ENCODE data around the gene LRP1B. TPM values are rescaled to one million over a fixed set of nuclear protein-coding genes. Genes with fewer than 3 reads are reported as not detected.
"Not testable (repeated sequence)": the region's sequence is repeated elsewhere in the genome, so short reads cannot be mapped to it uniquely, and the experiment has no call there.

The LRP1B gene
- total RNA-seq, 1 donor from 2014 or later: 1.7 TPM

- Mint-ChIP-seq H3K36me3 (no peaks in the 10 kb centered on the region), H3K27ac (no peak overlapping the region), H3K9me3 (no peaks in the 10 kb centered on the region), H3K4me3 (no peak overlapping the region), H3K27me3 (ENCODE audit: low read depth) (no peaks in the 10 kb centered on the region), H3K4me1 (no peaks in the 10 kb centered on the region)
- TF ChIP-seq CTCF (IDR thresholded peaks at IDR 0.05; ENCODE audit: unreplicated experiment): no peak
- no peak for DNase-seq (ENCODE audit: low spot score in 2 of 2, unreplicated experiment in 2 of 2)
These were observed 286.6 kb downstream of the LRP1B start for GRCh38 chr2:141844231-141844630.

GRCh38 chr2:141835103-141835502, 295.7 kb downstream of the LRP1B start:
- Mint-ChIP-seq H3K9me3 (no peaks in the 10 kb centered on the region), H3K4me1 (no peaks in the 10 kb centered on the region), H3K27ac (no peak overlapping the region), H3K4me3 (no peak overlapping the region), H3K27me3 (ENCODE audit: low read depth) (no peaks in the 10 kb centered on the region), H3K36me3 (no peaks in the 10 kb centered on the region)
- TF ChIP-seq CTCF (IDR thresholded peaks at IDR 0.05; ENCODE audit: unreplicated experiment): no peak
- no peak for DNase-seq (ENCODE audit: low spot score in 2 of 2, unreplicated experiment in 2 of 2)

- Mint-ChIP-seq H3K9me3 (peaks cover 5% of the 10 kb centered on the region), H3K27ac (no peak overlapping the region), H3K4me3 (no peak overlapping the region), H3K27me3 (ENCODE audit: low read depth) (no peaks in the 10 kb centered on the region), H3K4me1 (no peaks in the 10 kb centered on the region), H3K36me3 (no peaks in the 10 kb centered on the region)
- TF ChIP-seq CTCF (IDR thresholded peaks at IDR 0.05; ENCODE audit: unreplicated experiment): no peak
- DNase-seq (ENCODE audit: low spot score in 2 of 2, unreplicated experiment in 2 of 2): no peak
These were observed 302.1 kb downstream of the LRP1B start for GRCh38 chr2:141828761-141829160.

GRCh38 chr2:141824790-141825189, 306.0 kb downstream of the LRP1B start:
- Mint-ChIP-seq H3K27ac (no peak overlapping the region), H3K9me3 (peaks cover 5% of the 10 kb centered on the region), H3K27me3 (ENCODE audit: low read depth) (no peaks in the 10 kb centered on the region), H3K36me3 (no peaks in the 10 kb centered on the region), H3K4me3 (no peak overlapping the region), H3K4me1 (no peaks in the 10 kb centered on the region)
- DNase-seq (ENCODE audit: low spot score in 2 of 2, unreplicated experiment in 2 of 2): no peak
- TF ChIP-seq CTCF (IDR thresholded peaks at IDR 0.05; ENCODE audit: unreplicated experiment): no peak

- Mint-ChIP-seq H3K27ac (no peak overlapping the region), H3K9me3 (peaks cover 5% of the 10 kb centered on the region), H3K36me3 (no peaks in the 10 kb centered on the region), H3K27me3 (ENCODE audit: low read depth) (no peaks in the 10 kb centered on the region), H3K4me1 (no peaks in the 10 kb centered on the region), H3K4me3 (no peak overlapping the region)
- no peak for TF ChIP-seq CTCF (IDR thresholded peaks at IDR 0.05; ENCODE audit: unreplicated experiment)
- no peak for DNase-seq (ENCODE audit: low spot score in 2 of 2, unreplicated experiment in 2 of 2)
These were observed 309.9 kb downstream of the LRP1B start for GRCh38 chr2:141820893-141821292.

- not testable (repeated sequence) for H3K4me1 Mint-ChIP-seq; DNase-seq (ENCODE audit: low spot score in 2 of 2, unreplicated experiment in 2 of 2); H3K27ac Mint-ChIP-seq; H3K4me3 Mint-ChIP-seq; H3K27me3 Mint-ChIP-seq (ENCODE audit: low read depth)
- Mint-ChIP-seq H3K36me3 (peaks cover 12% of the 10 kb centered on the region), H3K9me3 (peaks cover 24% of the 10 kb centered on the region)
These were observed 315.5 kb downstream of the LRP1B start for GRCh38 chr2:141815320-141815719.
